ENCODE results near the gene GPR42. TPM values are rescaled to one million over a fixed set of nuclear protein-coding genes. Genes with fewer than 3 reads are reported as not detected.

Gene GPR42
- total RNA-seq, 1 experiment from 2014 or later, result not detected

DNA sequence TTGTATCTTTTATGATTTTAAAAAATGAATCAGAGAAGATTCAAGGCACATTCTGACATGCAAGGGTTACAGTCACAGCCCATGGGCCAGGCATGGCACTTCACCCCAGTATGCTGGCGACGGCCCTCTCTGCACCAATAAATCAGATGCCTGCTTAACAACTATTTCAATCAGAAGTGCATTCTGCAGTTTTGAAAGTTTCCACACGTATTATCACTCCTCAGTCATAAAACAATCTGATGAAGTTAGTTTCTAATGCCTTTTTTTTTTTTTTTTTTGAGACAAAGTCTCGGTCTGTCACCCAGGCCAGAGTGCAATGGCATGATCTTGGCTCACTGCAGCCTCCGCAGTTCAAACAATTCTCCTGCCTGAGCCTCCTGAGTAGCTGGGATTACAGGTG lies 48.9 kb downstream of the GPR42 start:
- Histone ChIP-seq H3K9me3 (replicated peaks) (no peaks in the 10 kb centered on the region), H3K36me3 (no peaks in the 10 kb centered on the region), H3K27ac (no peak overlapping the region), H3K27me3 (replicated peaks) (peaks cover 7% of the 10 kb centered on the region; the same call in 1 of the 2 replicates), H3K4me1 (replicated peaks) (no peaks in the 10 kb centered on the region), H3K4me3 (no peak overlapping the region)
- no peak for DNase-seq (ENCODE audit: low read depth in 1 of 2, low spot score in 2 of 2)

- no peaks in the 10 kb centered on the region for H3K36me3 ChIP-seq
- no peak overlapping the region for H3K4me3 ChIP-seq
- no peak overlapping the region for H3K27ac ChIP-seq
- H3K9me3 ChIP-seq (replicated peaks), result no peaks in the 10 kb centered on the region
- H3K4me1 ChIP-seq (replicated peaks), result no peaks in the 10 kb centered on the region
- peaks cover 7% of the 10 kb centered on the region; the same call in 1 of the 2 replicates for H3K27me3 ChIP-seq (replicated peaks)
- no peak for DNase-seq (ENCODE audit: low read depth in 1 of 2, low spot score in 2 of 2)
These were observed 50.5 kb downstream of the GPR42 start for GRCh38 chr19:35421362-35421761.

Other genes with a start within 250 kb of the GPR42 start
- not detected in 2 replicates for gene LGI4, start 236.0 kb upstream of the GPR42 start, total RNA-seq (2014; rRNA removed; shearing (Covaris generic))
- gene FXYD1, start 232.2 kb upstream of the GPR42 start, total RNA-seq (2014; rRNA removed; shearing (Covaris generic)), result not detected in 2 replicates
- not detected in 2 replicates for gene FXYD7, start 227.8 kb upstream of the GPR42 start, total RNA-seq (2014; rRNA removed; shearing (Covaris generic))
- 32.9 and 42.6 TPM in 2 replicates for gene FXYD5, start 216.3 kb upstream of the GPR42 start, total RNA-seq (2014; rRNA removed; shearing (Covaris generic))
- gene FAM187B, start 142.3 kb upstream of the GPR42 start, total RNA-seq (2014; rRNA removed; shearing (Covaris generic)), result not detected in 2 replicates
- 2.0 TPM in 1 of 2 replicates, not detected in the other for gene LSR, start 122.1 kb upstream of the GPR42 start, total RNA-seq (2014; rRNA removed; shearing (Covaris generic))
- gene USF2, start 102.1 kb upstream of the GPR42 start, total RNA-seq (2014; rRNA removed; shearing (Covaris generic)), result 42.9 and 60.3 TPM in 2 replicates
- gene HAMP, start 88.5 kb upstream of the GPR42 start, total RNA-seq (2014; rRNA removed; shearing (Covaris generic)), result not detected in 2 replicates
- gene MAG, start 78.9 kb upstream of the GPR42 start, total RNA-seq (2014; rRNA removed; shearing (Covaris generic)), result 0.50 TPM in 1 of 2 replicates, not detected in the other
- gene CD22, start 41.9 kb upstream of the GPR42 start, total RNA-seq (2014; rRNA removed; shearing (Covaris generic)), result 0.03 and 0.21 TPM in 2 replicates
- not detected in 2 replicates for gene FFAR1, start 23.2 kb upstream of the GPR42 start, total RNA-seq (2014; rRNA removed; shearing (Covaris generic))
- not detected in 2 replicates for gene FFAR3, start 12.6 kb upstream of the GPR42 start, total RNA-seq (2014; rRNA removed; shearing (Covaris generic))
- gene FFAR2, start 77.2 kb downstream of the GPR42 start, total RNA-seq (2014; rRNA removed; shearing (Covaris generic)), result not detected in 2 replicates
- gene KRTDAP, start 119.4 kb downstream of the GPR42 start, total RNA-seq (2014; rRNA removed; shearing (Covaris generic)), result not detected in 2 replicates
- not detected in 2 replicates for gene DMKN, start 142.6 kb downstream of the GPR42 start, total RNA-seq (2014; rRNA removed; shearing (Covaris generic))
- not detected in 2 replicates for gene SBSN, start 157.2 kb downstream of the GPR42 start, total RNA-seq (2014; rRNA removed; shearing (Covaris generic))
- not detected in 2 replicates for gene GAPDHS, start 162.4 kb downstream of the GPR42 start, total RNA-seq (2014; rRNA removed; shearing (Covaris generic))
- gene TMEM147, start 174.6 kb downstream of the GPR42 start, total RNA-seq (2014; rRNA removed; shearing (Covaris generic)), result 79.8 and 83.5 TPM in 2 replicates
- gene ATP4A, start 192.6 kb downstream of the GPR42 start, total RNA-seq (2014; rRNA removed; shearing (Covaris generic)), result not detected in 2 replicates
- not detected in 2 replicates for gene PMIS2, start 215.1 kb downstream of the GPR42 start, total RNA-seq (2014; rRNA removed; shearing (Covaris generic))
- 10.2 and 15.2 TPM in 2 replicates for gene HAUS5, start 241.7 kb downstream of the GPR42 start, total RNA-seq (2014; rRNA removed; shearing (Covaris generic))

Data from SJSA1 (cell line).